ENCODE data around the gene AIMP2.

DNA sequence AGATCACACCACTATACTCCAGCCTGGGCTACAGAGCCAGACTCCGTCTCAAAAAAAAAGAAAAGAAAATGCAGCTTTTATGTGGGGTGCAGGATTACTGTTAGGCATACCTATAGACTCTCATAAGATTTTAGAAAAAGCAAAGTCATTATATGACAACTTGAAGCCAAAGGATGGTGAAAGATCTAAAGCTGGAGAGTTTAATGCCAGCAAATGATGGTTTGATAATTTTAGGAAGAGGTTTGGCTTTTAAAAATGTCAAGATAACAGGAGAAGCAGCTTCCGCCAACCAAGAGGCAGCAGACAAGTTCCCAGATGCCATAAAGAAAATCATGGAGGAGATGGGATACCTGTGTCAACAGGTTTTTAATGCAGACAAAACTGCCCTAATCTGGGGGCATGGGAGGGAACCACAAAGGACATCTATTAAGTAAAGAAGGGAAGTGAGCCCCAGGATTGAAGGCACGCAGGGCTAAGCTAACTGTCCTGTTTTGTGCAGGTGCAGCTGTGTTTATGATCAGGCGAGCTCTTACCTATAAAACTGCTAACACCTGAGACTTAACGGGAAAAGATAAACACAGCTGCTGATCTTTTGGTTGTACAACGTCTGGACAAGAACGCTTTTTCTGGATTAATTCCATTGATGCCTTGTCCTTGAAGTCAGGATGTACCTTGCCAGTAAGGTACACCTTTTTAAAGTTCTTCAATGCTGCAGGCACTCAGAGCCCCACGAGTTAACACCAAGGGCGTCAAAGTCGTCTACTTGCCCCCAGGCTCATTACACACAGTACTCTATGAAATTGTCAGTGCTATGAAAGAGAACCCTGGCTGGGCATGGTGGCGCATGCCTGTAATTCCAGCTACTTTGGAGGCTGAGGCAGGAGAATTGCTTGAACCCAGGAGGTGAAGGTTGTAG is 11.6 kb downstream of the AIMP2 start:
- TF ChIP-seq, protein P1, sequence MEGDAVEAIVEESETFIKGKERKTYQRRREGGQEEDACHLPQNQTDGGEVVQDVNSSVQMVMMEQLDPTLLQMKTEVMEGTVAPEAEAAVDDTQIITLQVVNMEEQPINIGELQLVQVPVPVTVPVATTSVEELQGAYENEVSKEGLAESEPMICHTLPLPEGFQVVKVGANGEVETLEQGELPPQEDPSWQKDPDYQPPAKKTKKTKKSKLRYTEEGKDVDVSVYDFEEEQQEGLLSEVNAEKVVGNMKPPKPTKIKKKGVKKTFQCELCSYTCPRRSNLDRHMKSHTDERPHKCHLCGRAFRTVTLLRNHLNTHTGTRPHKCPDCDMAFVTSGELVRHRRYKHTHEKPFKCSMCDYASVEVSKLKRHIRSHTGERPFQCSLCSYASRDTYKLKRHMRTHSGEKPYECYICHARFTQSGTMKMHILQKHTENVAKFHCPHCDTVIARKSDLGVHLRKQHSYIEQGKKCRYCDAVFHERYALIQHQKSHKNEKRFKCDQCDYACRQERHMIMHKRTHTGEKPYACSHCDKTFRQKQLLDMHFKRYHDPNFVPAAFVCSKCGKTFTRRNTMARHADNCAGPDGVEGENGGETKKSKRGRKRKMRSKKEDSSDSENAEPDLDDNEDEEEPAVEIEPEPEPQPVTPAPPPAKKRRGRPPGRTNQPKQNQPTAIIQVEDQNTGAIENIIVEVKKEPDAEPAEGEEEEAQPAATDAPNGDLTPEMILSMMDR (conservative IDR thresholded peaks at IDR 0.05; ENCODE audit: low read depth, low read length), result no peak
- no peak for TF ChIP-seq EZH2 (IDR thresholded peaks at IDR 0.05; ENCODE audit: low read length, unreplicated experiment)

Measured in PC-3 (cell line).